ACC112 (cell line): ENCODE data around the gene FBXL17.

ENCODE experiments used
- H2AFZ ChIP-seq: fragments of 200-600 bp; sonication (generic); one replicate; pipeline ENCODE4 v1.6.0; 2017; ENCODE audit warnings: antibody characterized with exemption, low read length; ENCODE audit not compliant: unreplicated experiment
- H3K27ac ChIP-seq: fragments of 200-600 bp; sonication (generic); 2 replicates; pipeline ENCODE4 v1.5.1; 2014; ENCODE audit warnings: low read depth, mild to moderate bottlenecking, antibody characterized with exemption, low read length, moderate library complexity
- H3K27me3 ChIP-seq: fragments of 200-600 bp; sonication (generic); 2 replicates; pipeline ENCODE4 v1.6.1; 2014; ENCODE audit warnings: mild to moderate bottlenecking, antibody characterized with exemption, low read length, moderate library complexity, mixed read lengths; ENCODE audit not compliant: insufficient read depth
- H3K36me3 ChIP-seq: fragments of 200-600 bp; sonication (generic); 2 replicates; pipeline ENCODE4 v1.6.1; 2016; ENCODE audit warnings: mild to moderate bottlenecking, antibody characterized with exemption, low read length, moderate library complexity, mixed read lengths; ENCODE audit not compliant: insufficient read depth
- H3K4me1 ChIP-seq: fragments of 200-600 bp; sonication (generic); one replicate; pipeline ENCODE4 v1.6.1; 2016; ENCODE audit warnings: low read length, mixed read lengths; ENCODE audit not compliant: insufficient read depth, unreplicated experiment, control insufficient read depth
- H3K4me3 ChIP-seq: fragments of 200-600 bp; sonication (generic); 2 replicates; pipeline ENCODE4 v1.5.1; 2014; ENCODE audit warnings: mild to moderate bottlenecking, low read depth, low read length
- H3K79me2 ChIP-seq: fragments of 200-600 bp; sonication (generic); one replicate; pipeline ENCODE4 v1.6.0; 2016; ENCODE audit warnings: low read length; ENCODE audit not compliant: control insufficient read depth, unreplicated experiment, insufficient read depth

FBXL17 gene

GRCh38 chr5:108249095-108249784, 132.7 kb downstream of the FBXL17 start:
- Histone ChIP-seq H3K4me1 (peaks cover 6% of the 10 kb centered on the region), H3K4me3 (no peak overlapping the region), H2AFZ (no peak overlapping the region), H3K27ac (no peak overlapping the region), H3K27me3 (no peaks in the 10 kb centered on the region), H3K79me2 (no peaks in the 10 kb centered on the region), H3K36me3 (no peaks in the 10 kb centered on the region)

GRCh38 chr5:108238936-108239887, 142.7 kb downstream of the FBXL17 start:
- Histone ChIP-seq H3K27ac (no peak overlapping the region), H3K36me3 (no peaks in the 10 kb centered on the region), H2AFZ (no peak overlapping the region), H3K79me2 (no peaks in the 10 kb centered on the region), H3K4me1 (no peaks in the 10 kb centered on the region), H3K27me3 (no peaks in the 10 kb centered on the region), H3K4me3 (no peak overlapping the region)

- no peaks in the 10 kb centered on the region for H3K36me3 ChIP-seq
- no peak overlapping the region for H3K4me3 ChIP-seq
- H3K4me1 ChIP-seq, result no peaks in the 10 kb centered on the region
- H2AFZ ChIP-seq, result no peak overlapping the region
- no peaks in the 10 kb centered on the region for H3K79me2 ChIP-seq
- no peak overlapping the region for H3K27ac ChIP-seq
- H3K27me3 ChIP-seq, result no peaks in the 10 kb centered on the region
These were observed 143.4 kb downstream of the FBXL17 start for GRCh38 chr5:108238461-108238860.

- Histone ChIP-seq H2AFZ (no peak overlapping the region), H3K27ac (no peak overlapping the region), H3K4me1 (peaks cover 4% of the 10 kb centered on the region), H3K79me2 (no peaks in the 10 kb centered on the region), H3K36me3 (0 out of 2 replicates have a peak, but pooled peaks cover 3% of the 10 kb centered on the region), H3K27me3 (no peaks in the 10 kb centered on the region), H3K4me3 (no peak overlapping the region)
These were observed 148.2 kb downstream of the FBXL17 start for GRCh38 chr5:108233617-108234155.

GRCh38 chr5:108232805-108233204, 149.1 kb downstream of the FBXL17 start:
- Histone ChIP-seq H2AFZ (no peak overlapping the region), H3K27ac (no peak overlapping the region), H3K4me3 (no peak overlapping the region), H3K27me3 (no peaks in the 10 kb centered on the region), H3K36me3 (0 out of 2 replicates have a peak, but pooled peaks cover 3% of the 10 kb centered on the region), H3K79me2 (no peaks in the 10 kb centered on the region), H3K4me1 (peaks cover 4% of the 10 kb centered on the region)

DNA sequence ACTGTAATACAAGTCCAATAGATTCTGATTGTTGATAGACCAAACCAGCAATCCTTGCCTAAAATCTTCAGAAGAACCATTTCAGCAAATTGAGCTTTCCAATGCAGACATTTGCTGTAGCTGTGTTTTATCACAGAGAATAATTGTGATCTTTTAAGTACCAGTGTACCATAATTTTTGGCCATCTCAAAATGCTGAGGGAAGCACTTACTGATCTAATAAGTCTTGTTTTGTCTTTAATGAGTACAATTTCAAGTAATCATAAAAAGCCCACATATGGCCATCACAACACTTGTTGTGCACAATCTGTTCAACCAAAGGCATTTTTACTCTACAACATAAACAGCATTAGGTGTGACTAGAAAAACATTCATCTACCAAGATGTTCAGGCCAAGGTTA, 159.9 kb downstream of the FBXL17 start:
- H3K4me3 ChIP-seq, result no peak overlapping the region

GRCh38 chr5:108220834-108221233, 161.1 kb downstream of the FBXL17 start:
- Histone ChIP-seq H3K27ac (no peak overlapping the region), H3K27me3 (no peaks in the 10 kb centered on the region), H3K36me3 (0 out of 2 replicates have a peak, but pooled peaks cover 4% of the 10 kb centered on the region), H3K4me3 (no peak overlapping the region), H3K4me1 (no peaks in the 10 kb centered on the region), H2AFZ (no peak overlapping the region), H3K79me2 (no peaks in the 10 kb centered on the region)

More for the DNA sequence above, 159.9 kb downstream of the FBXL17 start:
- Histone ChIP-seq H3K27me3 (no peaks in the 10 kb centered on the region), H2AFZ (no peak overlapping the region), H3K36me3 (0 out of 2 replicates have a peak, but pooled peaks cover 4% of the 10 kb centered on the region), H3K79me2 (no peaks in the 10 kb centered on the region), H3K4me1 (no peaks in the 10 kb centered on the region), H3K27ac (no peak overlapping the region)

DNA sequence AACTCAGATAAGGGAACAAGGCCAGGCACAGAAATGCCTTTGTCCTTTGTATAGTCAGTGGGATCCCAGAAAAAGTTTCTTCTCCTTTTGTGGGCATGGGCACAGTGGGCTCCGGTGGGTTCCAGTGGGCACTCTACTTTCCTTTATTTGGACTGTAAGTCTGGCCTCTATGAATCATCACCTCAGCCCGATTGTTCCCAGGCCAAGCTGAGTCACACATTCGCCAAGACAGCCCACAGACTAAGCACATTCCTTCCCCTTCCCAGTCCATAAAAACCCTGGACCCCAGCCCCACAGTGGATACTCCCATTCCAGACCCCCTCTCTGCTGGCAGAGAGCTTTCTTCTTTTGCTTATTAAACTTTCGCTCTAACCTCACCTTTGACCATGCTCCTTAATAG, 165.0 kb downstream of the FBXL17 start:
- Histone ChIP-seq H3K27me3 (no peaks in the 10 kb centered on the region), H3K36me3 (0 out of 2 replicates have a peak, but pooled peaks cover 2% of the 10 kb centered on the region), H2AFZ (no peak overlapping the region), H3K4me3 (no peak overlapping the region), H3K27ac (no peak overlapping the region), H3K79me2 (no peaks in the 10 kb centered on the region), H3K4me1 (no peaks in the 10 kb centered on the region)

- H3K27me3 ChIP-seq, result no peaks in the 10 kb centered on the region
- H3K4me1 ChIP-seq, result no peaks in the 10 kb centered on the region
- 0 out of 2 replicates have a peak, but pooled peaks cover 2% of the 10 kb centered on the region for H3K36me3 ChIP-seq
- no peak overlapping the region for H3K27ac ChIP-seq
- H3K4me3 ChIP-seq, result no peak overlapping the region
- H2AFZ ChIP-seq, result no peak overlapping the region
- no peaks in the 10 kb centered on the region for H3K79me2 ChIP-seq
These were observed 167.0 kb downstream of the FBXL17 start for GRCh38 chr5:108214857-108215256.

GRCh38 chr5:108212775-108213346, 169.0 kb downstream of the FBXL17 start:
- Histone ChIP-seq H3K79me2 (no peaks in the 10 kb centered on the region), H3K4me3 (no peak overlapping the region), H3K36me3 (0 out of 2 replicates have a peak, but pooled peaks cover 2% of the 10 kb centered on the region), H3K27me3 (no peaks in the 10 kb centered on the region), H2AFZ (no peak overlapping the region), H3K27ac (no peak overlapping the region), H3K4me1 (no peaks in the 10 kb centered on the region)
